Naive thymus-derived CD4-positive, alpha-beta T cell (primary cell): ENCODE results near the gene SAV1. TPM values are rescaled to one million over a fixed set of nuclear protein-coding genes. Genes with fewer than 3 reads are reported as not detected.

Experiments
- ATAC-seq: fragments of 150-1000 bp; cut with Tn5 transposase; 2 replicates; pipeline ENCODE4 v1.10.0; 2021; ENCODE audit warnings: mild to moderate bottlenecking, moderate library complexity
- CTCF ChIA-PET: fragments of 350-600 bp; sonication (Branson Sonifier 250); formaldehyde crosslinking; loops from one replicate; lab custom pipeline; 2021; ENCODE audit warnings: antibody characterized with exemption; lab: Charles Lee
- POLR2A ChIA-PET: fragments of 350-600 bp; sonication (Branson Sonifier 250); formaldehyde crosslinking; loops from one replicate; lab custom pipeline; 2021; ENCODE audit warnings: antibody characterized with exemption, inconsistent platforms; lab: Charles Lee
- DNase-seq, 9 donors: peaks; one replicate each; pipeline versions ENCODE4 v3.0.0 to v3.0.0-alpha.2; 2020 to 2022; ENCODE audit warnings: mixed read lengths in 1 of 9
- H3K27ac ChIP-seq: one replicate; pipeline ENCODE4 v1.7.0; 2013; ENCODE audit warnings: mild to moderate bottlenecking, low read depth, low read length, moderate library complexity
- H3K27me3 ChIP-seq, 2 donors: one replicate each; pipeline ENCODE4 v1.7.0; 2013; ENCODE audit warnings: low read length in 2 of 2, mild to moderate bottlenecking in 2 of 2, moderate library complexity in 2 of 2; ENCODE audit not compliant: control insufficient read depth in 2 of 2, insufficient read depth in 2 of 2
- H3K36me3 ChIP-seq, 3 experiments: 1 replicate in 2 of 3; 2 replicates in 1 of 3; pipeline ENCODE4 v1.7.0; 2013; ENCODE audit warnings: low read length in 3 of 3, mild to moderate bottlenecking in 3 of 3, moderate library complexity in 1 of 3; ENCODE audit not compliant: insufficient read depth in 3 of 3, control insufficient read depth in 2 of 3
- H3K4me1 ChIP-seq, 2 donors: one replicate each; pipeline ENCODE4 v1.7.0; 2013; ENCODE audit warnings: low read length in 2 of 2, mild to moderate bottlenecking in 2 of 2, moderate library complexity in 1 of 2; ENCODE audit not compliant: control insufficient read depth in 2 of 2, insufficient read depth in 2 of 2
- H3K4me3 ChIP-seq: 2 replicates; pipeline ENCODE4 v1.7.0; 2013; ENCODE audit warnings: mild to moderate bottlenecking, low read length
- H3K9me3 ChIP-seq, 3 experiments: 1 replicate in 2 of 3; 2 replicates in 1 of 3; pipeline ENCODE4 v1.7.0; 2013; ENCODE audit warnings: low read length in 3 of 3; ENCODE audit not compliant: control insufficient read depth in 2 of 3
- H3K27ac Mint-ChIP-seq, 9 donors: one replicate each; pipeline ENCODE4 v1.8.0; 2020 to 2022; ENCODE audit warnings: mixed read lengths in 9 of 9, mild to moderate bottlenecking in 8 of 9, moderate library complexity in 5 of 9, inconsistent platforms in 2 of 9
- H3K27me3 Mint-ChIP-seq, 5 donors: one replicate each; pipeline ENCODE4 v1.8.0; 2021 to 2022; ENCODE audit warnings: mixed read lengths in 5 of 5, mild to moderate bottlenecking in 1 of 5
- H3K36me3 Mint-ChIP-seq, 5 donors: one replicate each; pipeline ENCODE4 v1.8.0; 2020 to 2022; ENCODE audit warnings: mixed read lengths in 5 of 5, mild to moderate bottlenecking in 3 of 5, inconsistent platforms in 1 of 5
- H3K4me1 Mint-ChIP-seq, 7 donors: one replicate each; pipeline ENCODE4 v1.8.0; 2020 to 2022; ENCODE audit warnings: mixed read lengths in 7 of 7, mild to moderate bottlenecking in 3 of 7, inconsistent platforms in 1 of 7
- H3K4me3 Mint-ChIP-seq, 10 donors: one replicate each; pipeline ENCODE4 v1.8.0; 2020 to 2022; ENCODE audit warnings: mild to moderate bottlenecking in 10 of 10, mixed read lengths in 10 of 10, moderate library complexity in 6 of 10, inconsistent platforms in 2 of 10
- H3K9me3 Mint-ChIP-seq, 11 donors: one replicate each; pipeline ENCODE4 v1.8.0; 2020 to 2022; ENCODE audit warnings: mixed read lengths in 11 of 11, mild to moderate bottlenecking in 4 of 11, inconsistent platforms in 1 of 11, moderate library complexity in 1 of 11
- intact Hi-C, 2 donors: fragments of 100-400 bp; cut with micrococcal nuclease; formaldehyde crosslinking; loops; one replicate each; pipeline ENCODE4 v1.15.1; 2023
- polyA plus RNA-seq, 2 donors: library from polyadenylated mRNA; unstranded; fragments of 300-500 nt; fragmentation: Illumina TruSeq; gene quantifications; one replicate each; pipeline ENCODE4 v1.2.3, GENCODE V29; 2021
- total RNA-seq, 6 experiments: library from RNA in 5 of 6; stranded (reverse) in 5 of 6; gene quantifications; 1 replicate in 5 of 6; 2 replicates in 1 of 6; pipeline ENCODE4 v1.2.3 and lab custom pipeline; 2021 to 2026

The SAV1 gene
- total and polyA plus RNA-seq, 7 experiments from 2014 or later, result 7.2 to 9.4 (median 8.7) TPM

DNA sequence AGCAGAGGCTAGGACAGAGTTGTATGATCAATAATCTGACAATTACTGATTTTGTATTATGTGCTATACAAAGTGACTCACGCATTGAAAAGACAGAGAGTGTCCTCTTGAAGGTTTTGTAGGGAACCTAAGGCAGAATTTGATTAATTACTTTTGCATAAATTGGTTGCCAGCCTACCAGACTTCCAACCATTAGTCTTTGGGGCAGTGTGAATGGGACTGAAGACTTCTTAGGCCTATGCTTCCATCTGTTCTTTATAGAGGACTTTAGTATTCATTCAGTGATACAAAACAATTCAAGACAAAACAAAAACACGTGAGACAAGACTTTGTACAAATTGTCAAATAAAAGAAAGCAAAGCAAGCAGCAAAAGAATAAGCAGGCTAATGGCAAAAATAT, 61.6 kb downstream of the SAV1 start:
- POLR2A ChIA-PET, result no interaction called here
- DNase-seq (no peak), ATAC-seq (no peak)
- no peaks in the 10 kb centered on the region for H3K36me3 ChIP-seq
- H3K4me3 ChIP-seq, result no peak overlapping the region
- Mint-ChIP-seq H3K36me3 (no peaks in the 10 kb centered on the region), H3K27ac (no peak overlapping the region), H3K9me3 (no peaks in the 10 kb centered on the region), H3K4me3 (no peak overlapping the region), H3K4me1 (peaks cover 0 to 4% (median 0%) of the 10 kb centered on the region in 7 donors), H3K27me3 (peaks cover 0 to 18% (median 5%) of the 10 kb centered on the region in 5 donors)
- H3K27me3 ChIP-seq, result no peaks in the 10 kb centered on the region
- H3K27ac ChIP-seq, result no peak overlapping the region
- no peaks in the 10 kb centered on the region for H3K9me3 ChIP-seq
- H3K4me1 ChIP-seq, result no peaks in the 10 kb centered on the region
- intact Hi-C loops, result no loop called here
- CTCF ChIA-PET, result no interaction called here

GRCh38 chr14:50605766-50606165, 62.3 kb downstream of the SAV1 start:
- Histone ChIP-seq H3K27me3 (no peaks in the 10 kb centered on the region), H3K9me3 (no peaks in the 10 kb centered on the region), H3K27ac (no peak overlapping the region), H3K4me1 (no peaks in the 10 kb centered on the region), H3K4me3 (no peak overlapping the region), H3K36me3 (no peaks in the 10 kb centered on the region)
- H3K4me3 Mint-ChIP-seq, result no peak overlapping the region
- ATAC-seq, result no peak
- POLR2A ChIA-PET, result no interaction called here
- no peak overlapping the region for H3K27ac Mint-ChIP-seq
- no peak for DNase-seq
- intact Hi-C loops, result no loop called here
- H3K36me3 Mint-ChIP-seq, result no peaks in the 10 kb centered on the region
- H3K9me3 Mint-ChIP-seq, result no peaks in the 10 kb centered on the region
- H3K27me3 Mint-ChIP-seq, result peaks cover 0 to 10% (median 5%) of the 10 kb centered on the region in 5 donors
- CTCF ChIA-PET, result no interaction called here
- peaks cover 0 to 4% (median 0%) of the 10 kb centered on the region in 7 donors for H3K4me1 Mint-ChIP-seq

- no peak overlapping the region for H3K27ac ChIP-seq
- H3K4me1 ChIP-seq, result no peaks in the 10 kb centered on the region
- intact Hi-C loops, result loop anchor here in 1 of 2 donors (5.0 kb wide), 1 partner anchor 109 kb away; no protein-coding TSS in a partner anchor
- Mint-ChIP-seq H3K27me3 (peaks cover 0 to 6% (median 0%) of the 10 kb centered on the region in 5 donors), H3K27ac (no peak overlapping the region), H3K36me3 (no peaks in the 10 kb centered on the region), H3K4me1 (peaks cover 0 to 8% (median 0%) of the 10 kb centered on the region in 7 donors), H3K9me3 (no peaks in the 10 kb centered on the region), H3K4me3 (no peak overlapping the region)
- no peak overlapping the region for H3K4me3 ChIP-seq
- H3K27me3 ChIP-seq, result no peaks in the 10 kb centered on the region
- CTCF ChIA-PET, result interaction anchor here (0.6 to 0.7 kb wide), 2 partner anchors 16 to 210 kb away, joined by 3 read pairs; no protein-coding TSS in a partner anchor
- ATAC-seq, result no peak
- no peak for DNase-seq
- POLR2A ChIA-PET, result no interaction called here
- no peaks in the 10 kb centered on the region for H3K36me3 ChIP-seq
- no peaks in the 10 kb centered on the region for H3K9me3 ChIP-seq
These were observed 64.5 kb downstream of the SAV1 start for GRCh38 chr14:50603565-50603964.

DNA sequence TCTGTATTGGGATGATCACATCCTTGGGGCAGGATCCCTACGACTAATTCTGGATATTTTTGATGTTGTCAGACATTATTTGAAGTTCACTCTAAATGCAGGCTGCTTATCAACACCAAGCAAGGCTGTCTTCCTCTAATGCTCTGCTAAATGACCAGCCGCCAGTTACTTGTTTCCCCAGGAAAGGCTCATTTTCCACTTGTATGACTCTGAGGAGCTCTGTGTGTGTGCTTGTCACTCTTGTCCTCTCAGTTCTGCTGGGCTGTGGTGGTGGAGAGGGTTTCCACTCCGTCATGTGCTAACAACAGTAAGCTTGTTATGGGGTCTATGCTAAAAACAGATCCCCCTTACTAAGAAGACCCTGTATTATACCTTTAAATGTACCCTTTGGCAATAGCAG, 66.1 kb downstream of the SAV1 start:
- ChIA-PET CTCF (interaction anchor here (0.9 to 1.5 kb wide), 3 partner anchors 161 to 258 kb away, joined by 3 to 13 read pairs (median 5); no protein-coding TSS in a partner anchor), POLR2A (interaction anchor here (1.2 kb wide), 1 partner anchor 35 kb away, joined by 3 read pairs; no protein-coding TSS in a partner anchor)
- Histone ChIP-seq H3K4me1 (no peaks in the 10 kb centered on the region), H3K27me3 (no peaks in the 10 kb centered on the region), H3K36me3 (no peaks in the 10 kb centered on the region), H3K27ac (no peak overlapping the region), H3K9me3 (no peaks in the 10 kb centered on the region), H3K4me3 (no peak overlapping the region)
- Mint-ChIP-seq H3K27ac (no peak overlapping the region), H3K36me3 (no peaks in the 10 kb centered on the region), H3K4me3 (no peak overlapping the region), H3K4me1 (peaks cover 0 to 4% (median 0%) of the 10 kb centered on the region in 7 donors), H3K27me3 (peaks cover 0 to 3% (median 0%) of the 10 kb centered on the region in 5 donors), H3K9me3 (no peaks in the 10 kb centered on the region)
- no peak for DNase-seq
- ATAC-seq, result no peak
- intact Hi-C loops, result loop anchor here in 1 of 2 donors (5.0 kb wide), 1 partner anchor 110 kb away; no protein-coding TSS in a partner anchor

- H3K4me1 Mint-ChIP-seq, result peaks cover 0 to 4% (median 0%) of the 10 kb centered on the region in 7 donors
- peaks cover 0 to 3% (median 0%) of the 10 kb centered on the region in 5 donors for H3K27me3 Mint-ChIP-seq
- CTCF ChIA-PET, result interaction anchor here (0.5 to 1.9 kb wide), 9 partner anchors 10 to 617 kb away, joined by 3 to 13 read pairs (median 5); no protein-coding TSS in a partner anchor
These were observed 66.7 kb downstream of the SAV1 start for GRCh38 chr14:50601394-50601793.

GRCh38 chr14:50600849-50601248, 67.3 kb downstream of the SAV1 start:
- intact Hi-C loops, result loop anchor here (1.0 to 5.0 kb wide), 5 partner anchors 111 to 259 kb away; no protein-coding TSS in a partner anchor
- Mint-ChIP-seq H3K4me1 (peaks cover 0 to 4% (median 0%) of the 10 kb centered on the region in 7 donors), H3K4me3 (no peak overlapping the region), H3K9me3 (no peaks in the 10 kb centered on the region), H3K36me3 (no peaks in the 10 kb centered on the region), H3K27me3 (peaks cover 0 to 3% (median 0%) of the 10 kb centered on the region in 5 donors), H3K27ac (no peak overlapping the region)
- ATAC-seq (no peak), DNase-seq (no peak)
- no peak overlapping the region for H3K27ac ChIP-seq
- H3K9me3 ChIP-seq, result no peaks in the 10 kb centered on the region
- no peaks in the 10 kb centered on the region for H3K36me3 ChIP-seq
- no peaks in the 10 kb centered on the region for H3K4me1 ChIP-seq
- ChIA-PET POLR2A (interaction anchor here (1.2 kb wide), 1 partner anchor 36 kb away, joined by 3 read pairs; no protein-coding TSS in a partner anchor), CTCF (interaction anchor here (0.6 to 1.9 kb wide), 10 partner anchors 9 to 915 kb away, joined by 3 to 13 read pairs (median 4); no protein-coding TSS in a partner anchor)
- no peaks in the 10 kb centered on the region for H3K27me3 ChIP-seq
- no peak overlapping the region for H3K4me3 ChIP-seq

More at GRCh38 chr14:50601394-50601793, 66.7 kb downstream of the SAV1 start:
- DNase-seq (no peak), ATAC-seq (no peak)
- Mint-ChIP-seq H3K36me3 (no peaks in the 10 kb centered on the region), H3K27ac (no peak overlapping the region), H3K9me3 (no peaks in the 10 kb centered on the region), H3K4me3 (no peak overlapping the region)
- Histone ChIP-seq H3K27me3 (no peaks in the 10 kb centered on the region), H3K27ac (no peak overlapping the region), H3K36me3 (no peaks in the 10 kb centered on the region), H3K4me3 (no peak overlapping the region), H3K9me3 (no peaks in the 10 kb centered on the region), H3K4me1 (no peaks in the 10 kb centered on the region)
- intact Hi-C loops, result loop anchor here (2.0 to 5.0 kb wide), 2 partner anchors 111 to 113 kb away; no protein-coding TSS in a partner anchor
- POLR2A ChIA-PET, result interaction anchor here (1.2 kb wide), 1 partner anchor 36 kb away, joined by 3 read pairs; no protein-coding TSS in a partner anchor
